Measurements from ENCODE around the gene SNPH.

The SNPH gene

GRCh38 chr20:1291191-1291741 is 25.2 kb downstream of the SNPH start:
- DNase-seq (ENCODE audit: low read depth) = peak; percentile 50
- H3K4me3 ChIP-seq (ENCODE audit: low read length) = no peak overlapping the region
- TF ChIP-seq CTCF (conservative IDR thresholded peaks at IDR 0.05; ENCODE audit: low read length) = no peak

GRCh38 chr20:1292620-1293019 is 26.5 kb downstream of the SNPH start:
- no peak overlapping the region for H3K4me3 ChIP-seq (ENCODE audit: low read length)
- DNase-seq (ENCODE audit: low read depth) = no peak
- TF ChIP-seq CTCF (conservative IDR thresholded peaks at IDR 0.05; ENCODE audit: low read length) = no peak

GRCh38 chr20:1293641-1294379 is 27.7 kb downstream of the SNPH start:
- no peak for DNase-seq (ENCODE audit: low read depth)
- no peak overlapping the region for H3K4me3 ChIP-seq (ENCODE audit: low read length)
- TF ChIP-seq CTCF (conservative IDR thresholded peaks at IDR 0.05; ENCODE audit: low read length) = no peak

- H3K4me3 ChIP-seq (ENCODE audit: low read length) = no peak overlapping the region
- no peak for DNase-seq (ENCODE audit: low read depth)
- no peak for TF ChIP-seq CTCF (conservative IDR thresholded peaks at IDR 0.05; ENCODE audit: low read length)
These were observed 28.4 kb downstream of the SNPH start for GRCh38 chr20:1294497-1294896.

GRCh38 chr20:1295276-1295930 is 29.3 kb downstream of the SNPH start:
- DNase-seq (ENCODE audit: low read depth) = no peak
- TF ChIP-seq CTCF (conservative IDR thresholded peaks at IDR 0.05; ENCODE audit: low read length) = no peak
- H3K4me3 ChIP-seq (ENCODE audit: low read length) = no peak overlapping the region

- no peak for TF ChIP-seq CTCF (conservative IDR thresholded peaks at IDR 0.05; ENCODE audit: low read length)
- DNase-seq (ENCODE audit: low read depth) = no peak
- H3K4me3 ChIP-seq (ENCODE audit: low read length) = no peak overlapping the region
These were observed 30.1 kb downstream of the SNPH start for GRCh38 chr20:1296117-1296610.

Data from AG10803 (cell line).